Sigmoid colon (tissue), 4 donors: ENCODE measurements around the gene NR2C2.

ENCODE experiments used
- CTCF ChIP-seq, 4 experiments: fragments of 450-650 bp in 3 of 4; fragments of 200-600 bp in 1 of 4; IDR thresholded peaks; one replicate each; pipeline ENCODE4 v1.5.1; 2016 to 2019; ENCODE audit warnings: antibody characterized with exemption in 4 of 4, mild to moderate bottlenecking in 3 of 4, moderate library complexity in 2 of 4
- POLR2A ChIP-seq, 2 donors: fragments of 450-650 bp; IDR thresholded peaks; one replicate each; pipeline ENCODE4 v1.6.1; 2016; ENCODE audit warnings: antibody characterized with exemption in 2 of 2, mild to moderate bottlenecking in 2 of 2, moderate library complexity in 2 of 2
- POLR2AphosphoS5 ChIP-seq, 4 donors: sonication (generic); formaldehyde crosslinking; IDR thresholded peaks; one replicate each; pipeline ENCODE4 v1.6.1; 2017; ENCODE audit warnings: antibody characterized with exemption in 4 of 4

- TF ChIP-seq CTCF (IDR thresholded peaks at IDR 0.05) (no peak), POLR2A (IDR thresholded peaks at IDR 0.05) (no peak), POLR2AphosphoS5 (IDR thresholded peaks at IDR 0.05) (no peak)
These were observed 37.3 kb downstream of the NR2C2 start for GRCh38 chr3:14984581-14985113.
